GM12873 (cell line): ENCODE measurements around the gene TENT5C.

ENCODE experiments used
- TF ChIP-seq, protein P1 (sequence below): IDR thresholded peaks from 2 replicates; pipeline ENCODE4 v1.5.1; 2012; ENCODE audit warnings: low read depth, mild to moderate bottlenecking, moderate library complexity, low read length, control low read depth; ENCODE audit not compliant: insufficient read depth; ENCODE audit errors: missing control alignments

The TENT5C gene

DNA sequence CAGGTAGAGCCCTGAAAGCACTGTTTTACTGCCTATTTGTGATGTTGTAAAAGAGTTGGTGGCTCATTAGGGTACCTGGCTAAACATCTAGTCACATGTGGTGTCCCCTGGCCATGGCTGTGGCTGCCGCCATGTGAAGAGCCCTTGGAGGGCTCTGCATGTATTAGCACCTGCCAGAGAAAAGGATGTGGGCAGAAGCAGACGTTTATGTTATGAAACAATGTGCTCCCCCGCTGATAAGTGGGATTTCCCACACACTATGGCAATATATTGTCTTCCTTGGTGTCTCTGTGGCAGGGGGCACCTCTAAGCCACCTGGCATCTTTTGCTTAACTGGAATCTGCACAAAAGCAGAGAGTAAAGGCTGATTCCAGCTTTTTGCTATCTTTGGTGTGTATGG is 9.6 kb downstream of the TENT5C start:
- TF ChIP-seq, protein P1, sequence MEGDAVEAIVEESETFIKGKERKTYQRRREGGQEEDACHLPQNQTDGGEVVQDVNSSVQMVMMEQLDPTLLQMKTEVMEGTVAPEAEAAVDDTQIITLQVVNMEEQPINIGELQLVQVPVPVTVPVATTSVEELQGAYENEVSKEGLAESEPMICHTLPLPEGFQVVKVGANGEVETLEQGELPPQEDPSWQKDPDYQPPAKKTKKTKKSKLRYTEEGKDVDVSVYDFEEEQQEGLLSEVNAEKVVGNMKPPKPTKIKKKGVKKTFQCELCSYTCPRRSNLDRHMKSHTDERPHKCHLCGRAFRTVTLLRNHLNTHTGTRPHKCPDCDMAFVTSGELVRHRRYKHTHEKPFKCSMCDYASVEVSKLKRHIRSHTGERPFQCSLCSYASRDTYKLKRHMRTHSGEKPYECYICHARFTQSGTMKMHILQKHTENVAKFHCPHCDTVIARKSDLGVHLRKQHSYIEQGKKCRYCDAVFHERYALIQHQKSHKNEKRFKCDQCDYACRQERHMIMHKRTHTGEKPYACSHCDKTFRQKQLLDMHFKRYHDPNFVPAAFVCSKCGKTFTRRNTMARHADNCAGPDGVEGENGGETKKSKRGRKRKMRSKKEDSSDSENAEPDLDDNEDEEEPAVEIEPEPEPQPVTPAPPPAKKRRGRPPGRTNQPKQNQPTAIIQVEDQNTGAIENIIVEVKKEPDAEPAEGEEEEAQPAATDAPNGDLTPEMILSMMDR = no peak

DNA sequence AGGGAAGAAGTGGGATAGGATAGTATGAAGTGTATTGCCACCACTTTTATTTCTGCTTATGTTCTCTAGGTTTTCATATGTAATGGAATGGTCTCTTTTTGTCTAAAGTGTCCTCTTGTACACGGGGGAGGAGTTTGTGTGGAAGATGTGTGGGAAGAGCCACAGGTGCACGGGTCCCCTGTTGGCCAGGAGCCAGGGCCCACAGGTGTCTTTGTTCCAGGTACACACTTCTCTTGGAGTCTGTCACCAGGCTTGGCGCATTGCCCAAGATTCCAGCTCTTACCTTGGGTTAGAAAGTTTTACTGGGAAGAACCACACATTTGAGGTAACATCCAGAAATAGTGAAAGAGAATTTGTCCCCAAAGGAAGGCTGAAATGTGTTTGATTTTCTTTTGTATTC is 10.5 kb downstream of the TENT5C start:
- TF ChIP-seq, protein P1 = no peak

DNA sequence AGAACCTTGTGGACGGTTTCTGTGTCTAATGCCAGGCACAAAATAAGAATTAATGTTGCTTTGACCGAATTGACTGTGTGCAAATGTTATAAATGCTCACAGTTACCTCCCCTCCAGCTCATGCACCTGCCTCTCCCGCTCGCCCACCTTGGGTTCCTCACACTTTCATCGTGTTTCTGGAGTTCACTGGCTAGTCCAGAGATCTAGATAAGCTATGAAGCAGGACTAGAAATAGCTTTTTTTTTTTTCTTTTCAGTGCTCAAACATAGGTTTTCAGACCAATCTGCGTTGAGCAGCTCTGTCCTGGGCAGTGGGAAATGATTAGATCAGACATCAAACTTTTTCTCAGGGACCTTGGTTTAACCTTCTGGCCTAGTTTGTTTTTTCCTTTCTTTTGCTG is 11.1 kb downstream of the TENT5C start:
- TF ChIP-seq, protein P1 = no peak

DNA sequence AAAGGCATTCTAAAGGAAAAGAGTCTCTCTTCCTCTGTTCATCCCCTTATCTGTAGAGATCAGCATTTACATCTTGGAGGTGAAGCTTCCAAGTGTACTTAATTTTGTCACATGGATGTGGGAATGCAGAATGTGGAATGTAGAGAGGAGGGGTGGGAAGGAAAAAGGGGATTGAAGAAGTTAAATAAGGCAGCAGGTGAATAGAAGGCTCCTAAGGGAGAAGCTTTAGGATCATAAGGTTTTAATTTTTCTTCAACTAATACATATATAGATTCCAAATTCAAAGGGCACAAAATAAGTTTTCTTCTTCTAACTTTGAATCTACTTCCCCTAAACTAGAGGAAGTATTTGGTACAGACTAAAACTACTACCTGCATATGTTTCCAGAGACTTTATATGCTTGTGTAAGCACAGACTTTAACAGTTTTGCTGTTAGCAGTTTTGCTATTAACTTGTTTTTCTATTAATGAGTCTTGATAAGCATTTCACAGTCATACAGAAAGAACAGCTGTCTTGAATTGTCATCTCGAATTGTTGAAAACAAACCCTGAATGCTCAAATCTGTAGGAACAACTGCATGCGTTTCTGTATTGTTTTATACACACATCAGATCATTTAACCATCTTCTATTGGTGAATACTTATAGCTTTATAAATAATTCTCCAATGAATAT is 12.7 kb downstream of the TENT5C start:
- TF ChIP-seq, protein P1 = no peak

DNA sequence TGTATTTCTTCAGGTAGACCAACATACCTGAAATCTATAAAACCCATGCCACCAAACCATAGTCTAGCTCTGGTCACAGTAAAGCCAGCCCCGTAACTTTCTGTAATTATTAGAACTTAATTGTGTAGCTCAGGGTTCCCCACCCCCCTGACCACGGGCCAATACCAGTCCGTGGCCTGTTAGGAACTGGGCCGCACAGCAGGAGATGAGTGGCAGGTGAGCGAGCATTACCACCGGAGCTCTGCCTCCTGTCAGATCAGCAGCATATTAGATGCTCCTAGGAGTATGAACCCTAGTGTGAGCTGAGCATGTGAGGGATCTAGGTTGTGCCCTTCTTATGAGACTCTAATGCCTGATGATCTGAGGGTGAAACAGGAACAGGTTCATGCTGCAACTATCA is 14.6 kb downstream of the TENT5C start:
- TF ChIP-seq, protein P1 = no peak

DNA sequence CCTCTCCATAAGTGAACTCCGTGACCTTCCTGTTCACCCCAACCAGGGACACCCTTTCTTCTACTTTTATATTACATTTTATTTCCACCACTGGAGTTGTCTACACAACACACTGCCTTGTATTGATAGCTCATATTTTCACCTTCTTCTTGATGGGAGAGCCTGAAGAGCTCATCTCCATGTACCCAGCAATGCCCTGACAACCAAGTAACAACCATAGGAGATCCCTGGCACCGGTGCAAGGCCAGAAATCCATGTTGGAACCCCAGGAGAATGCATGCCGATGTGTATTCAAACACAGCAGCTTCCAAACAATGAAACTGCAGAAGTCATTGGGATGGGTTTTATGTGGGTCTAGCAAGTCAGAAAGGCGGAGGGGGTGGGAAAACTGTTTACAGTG is 15.5 kb downstream of the TENT5C start:
- TF ChIP-seq, protein P1 = no peak

DNA sequence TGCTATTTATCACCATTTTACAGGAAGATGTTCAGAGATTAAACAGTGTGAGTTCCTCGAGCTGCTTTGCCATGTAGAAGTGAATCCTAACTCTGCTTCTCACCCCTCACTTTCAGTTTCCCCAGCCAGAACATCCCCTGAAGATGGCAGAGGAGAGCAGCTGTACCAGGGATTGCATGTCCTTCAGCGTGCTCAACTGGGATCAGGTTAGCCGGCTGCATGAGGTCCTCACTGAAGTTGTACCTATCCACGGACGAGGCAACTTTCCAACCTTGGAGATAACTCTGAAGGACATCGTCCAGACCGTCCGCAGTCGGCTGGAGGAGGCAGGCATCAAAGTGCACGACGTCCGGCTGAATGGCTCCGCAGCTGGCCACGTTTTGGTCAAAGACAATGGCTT is 16.9 kb downstream of the TENT5C start:
- TF ChIP-seq, protein P1 = no peak
